ENCODE results near the gene C18orf63. TPM values are rescaled to one million over a fixed set of nuclear protein-coding genes. Genes with fewer than 3 reads are reported as not detected.

Gene C18orf63
- total and polyA plus RNA-seq, 2 of the 4 experiments (the other 2 are of a cell fraction): not detected

- Histone ChIP-seq H3K9ac (ENCODE audit: low read depth, low read length) (no peak overlapping the region), H3K18ac (ENCODE audit: low read depth, low read length) (no peak overlapping the region), H4K20me1 (ENCODE audit: insufficient read depth, low read length) (peaks cover under 1% of the 10 kb centered on the region; the same call in 1 of the 2 replicates), H2BK20ac (ENCODE audit: low read depth, low read length) (no peak overlapping the region), H3K23ac (ENCODE audit: low read depth, low read length) (no peak overlapping the region; the same call in 1 of the 2 replicates), H2BK15ac (ENCODE audit: low read depth, low read length) (no peak overlapping the region), H3K4me1 (ENCODE audit: control insufficient read depth, insufficient read depth, low read length) (peaks cover 13% of the 10 kb centered on the region), H2AK9ac (replicated peaks; ENCODE audit: low read depth, low read length, poor library complexity) (peak overlapping the region; percentile 97), H4K5ac (ENCODE audit: low read depth, low read length) (no peak overlapping the region), H2BK5ac (ENCODE audit: low read depth, low read length, poor library complexity, severe bottlenecking) (no peak overlapping the region), H4K91ac (ENCODE audit: insufficient read depth, low read depth, low read length) (no peak overlapping the region), H3K56ac (ENCODE audit: extremely low read depth, insufficient read depth, low read length) (no peak overlapping the region), H3K79me1 (ENCODE audit: low read depth in 1 of 2, low read length in 2 of 2) (peaks cover 12 to 29% of the 10 kb centered on the region in 2 experiments; a peak in 3 of 4 replicates), H2AFZ (replicated peaks; ENCODE audit: low read length, poor library complexity) (peak overlapping the region; percentile 98), H3K27me3 (ENCODE audit: control insufficient read depth, insufficient read depth, low read length) (no peaks in the 10 kb centered on the region), H3K27ac (ENCODE audit: insufficient read depth, low read length) (no peak overlapping the region), H3K4ac (ENCODE audit: low read depth, low read length) (no peak overlapping the region; the same call in 1 of the 2 replicates), H3K4me3 (ENCODE audit: insufficient read depth, low read depth, low read length) (peak overlapping the region; percentile 79), H2AK5ac (ENCODE audit: low read depth, low read length) (peak overlapping the region; percentile 1; the same call in 1 of the 2 replicates), H3K14ac (replicated peaks; ENCODE audit: low read depth, low read length) (no peak overlapping the region), H3K9me1 (ENCODE audit: insufficient read depth, low read length) (peaks cover 12% of the 10 kb centered on the region), H2BK120ac (ENCODE audit: low read depth, low read length) (no peak overlapping the region), H3K9me3 (ENCODE audit: control insufficient read depth, insufficient read depth, low read length) (no peaks in the 10 kb centered on the region), H4K8ac (ENCODE audit: low read depth in 2 of 2, low read length in 2 of 2) (peak overlapping the region; percentile 48 to 91; a peak in 2 of 4 replicates), H3K36me3 (ENCODE audit: control insufficient read depth, insufficient read depth, low read length) (no peaks in the 10 kb centered on the region), H3K4me2 (ENCODE audit: low read depth, low read length) (peak overlapping the region; percentile 80)
- dilution Hi-C loops (cut with HindIII; ENCODE audit: low sequenced_read_pairs, unreplicated experiment) (no loop called here), in situ Hi-C loops (cut with MboI; ENCODE audit: low sequenced_read_pairs) (no loop called here), intact Hi-C loops (cut with micrococcal nuclease) (no loop called here)
- POLR2A ChIA-PET (ENCODE audit: unreplicated experiment): no interaction called here
- CTCF ChIA-PET: no interaction called here
- no peak for ATAC-seq (ENCODE audit: low read depth)
- TF ChIP-seq POLR2A (IDR thresholded peaks at IDR 0.05; ENCODE audit: low read depth, low read length): no peak
- TF ChIP-seq RCOR1 (IDR thresholded peaks at IDR 0.05; ENCODE audit: insufficient replicate concordance, low read length): no peak
- no peak for TF ChIP-seq CHD1 (IDR thresholded peaks at IDR 0.05; ENCODE audit: low read depth, low read length)
- TF ChIP-seq CTCF (conservative IDR thresholded peaks at IDR 0.05; ENCODE audit: low read depth, low read length): no peak
- no peak for TF ChIP-seq RFX5 (IDR thresholded peaks at IDR 0.05; ENCODE audit: low read depth, low read length)
- no peak for TF ChIP-seq CEBPB (IDR thresholded peaks at IDR 0.05; ENCODE audit: low read depth, low read length)
- no peak for TF ChIP-seq USF2 (IDR thresholded peaks at IDR 0.05; ENCODE audit: low read depth, low read length)
- no peak for TF ChIP-seq MAZ (IDR thresholded peaks at IDR 0.05; ENCODE audit: borderline replicate concordance, low read depth, low read length)
- no peak for TF ChIP-seq FOS (IDR thresholded peaks at IDR 0.05; ENCODE audit: low read depth, low read length)
- TF ChIP-seq MAFK (IDR thresholded peaks at IDR 0.05; ENCODE audit: low read depth, low read length): no peak
- TF ChIP-seq SMC3 (IDR thresholded peaks at IDR 0.05; ENCODE audit: low read depth, low read length): no peak
- no peak for TF ChIP-seq RAD21 (IDR thresholded peaks at IDR 0.05; ENCODE audit: low read length)
- no peak for TF ChIP-seq MXI1 (IDR thresholded peaks at IDR 0.05; ENCODE audit: borderline replicate concordance, low read depth, low read length)
- no peak for TF ChIP-seq NFE2L2 (IDR thresholded peaks at IDR 0.05; ENCODE audit: low read depth, low read length)
- WGBS, 2 experiments (ENCODE audit: extremely low coverage in 2 of 2, insufficient read length in 1 of 2): 11% methylated on average over 27 of the region's 57 CpGs; no CpG with 5 or more reads in 1 of the 2 experiments
- BruUV-seq (replicated peaks): no TSS peak
- DNase-seq: no peak
Measured at GRCh38 chr18:74290794-74291471, 24.7 kb upstream of the C18orf63 start.

All from IMR-90 (cell line).